Stimulated activated CD4-positive, alpha-beta T cell treated with anti-CD3 and anti-CD28 coated beads, Interleukin-4, amount 100 ng/mL, for 1 hour (primary cell): ENCODE results near the gene WDR49.

ENCODE experiments used
- DNase-seq: peaks from one replicate; pipeline ENCODE4 v3.0.0-alpha.2; 2020

WDR49 gene

DNA sequence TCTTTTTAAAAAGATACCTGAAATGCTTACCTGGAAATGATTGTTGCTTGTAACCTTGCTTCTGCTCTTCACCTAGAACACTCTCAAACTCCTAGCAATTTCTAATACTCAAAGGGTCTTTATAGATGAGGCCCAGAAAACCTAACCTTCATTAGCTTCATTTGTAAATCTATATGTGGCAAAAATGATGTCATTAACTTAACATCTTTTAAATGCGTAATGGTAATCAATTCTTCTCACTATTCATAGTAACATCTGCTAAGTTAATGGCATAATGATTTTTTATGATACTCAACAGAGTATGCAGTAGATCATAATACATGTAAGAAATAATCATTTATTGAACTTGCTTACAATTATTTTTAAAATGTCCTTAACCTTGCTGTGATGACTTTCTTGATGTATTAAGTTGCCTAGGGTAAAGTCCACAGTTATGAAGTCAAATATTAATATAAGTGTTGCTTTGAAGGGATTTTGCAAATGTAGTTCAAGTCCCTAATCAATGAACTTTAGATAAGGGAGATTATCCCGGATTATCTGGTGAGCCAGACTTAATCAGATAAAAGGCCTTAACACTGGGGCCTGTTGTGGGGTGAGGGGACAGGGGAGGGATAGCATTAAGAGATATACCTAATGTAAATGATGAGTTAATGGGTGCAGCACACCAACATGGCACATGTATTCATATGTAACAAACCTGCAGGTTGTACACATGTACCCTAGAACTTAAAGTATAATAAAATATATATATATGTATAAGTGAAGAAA lies 169.8 kb downstream of the WDR49 start:
- no peak for DNase-seq

DNA sequence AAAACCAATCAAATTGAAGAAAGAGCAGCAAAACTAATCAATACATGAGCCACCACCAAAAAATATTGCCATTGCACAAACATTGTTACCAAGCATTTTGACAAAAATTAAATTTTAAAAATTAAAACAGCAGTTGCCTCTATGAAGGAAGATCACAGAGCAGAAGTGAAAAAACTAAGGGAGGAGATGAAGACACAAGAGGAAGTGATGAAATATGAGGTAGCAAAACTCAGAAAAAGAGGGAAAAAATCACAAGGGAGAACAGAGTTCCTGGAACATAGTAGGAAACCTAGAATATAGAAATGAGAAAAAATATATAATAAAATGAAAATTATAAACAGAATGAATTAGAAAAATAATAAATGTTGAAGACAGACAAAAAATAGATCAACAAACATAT lies 172.6 kb downstream of the WDR49 start:
- no peak for DNase-seq

DNA sequence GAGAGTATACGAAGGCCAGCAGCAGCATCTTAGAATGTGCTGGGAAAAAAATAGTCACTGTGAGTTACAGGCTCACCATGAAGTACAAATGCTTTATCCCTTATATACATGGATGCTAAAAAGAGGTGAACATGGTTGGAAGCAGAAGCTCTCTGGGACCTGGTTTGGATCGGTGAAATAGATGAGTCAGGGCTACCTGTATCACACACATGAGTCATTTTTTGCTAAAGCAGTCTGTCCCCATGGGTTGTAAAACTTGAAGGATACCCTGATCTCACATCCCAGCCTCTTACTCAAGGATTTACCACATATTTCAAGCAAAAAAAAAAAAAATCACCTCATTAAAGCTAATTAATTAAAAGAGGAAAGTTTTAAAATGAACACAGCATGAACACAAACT lies 173.0 kb downstream of the WDR49 start:
- no peak for DNase-seq

DNA sequence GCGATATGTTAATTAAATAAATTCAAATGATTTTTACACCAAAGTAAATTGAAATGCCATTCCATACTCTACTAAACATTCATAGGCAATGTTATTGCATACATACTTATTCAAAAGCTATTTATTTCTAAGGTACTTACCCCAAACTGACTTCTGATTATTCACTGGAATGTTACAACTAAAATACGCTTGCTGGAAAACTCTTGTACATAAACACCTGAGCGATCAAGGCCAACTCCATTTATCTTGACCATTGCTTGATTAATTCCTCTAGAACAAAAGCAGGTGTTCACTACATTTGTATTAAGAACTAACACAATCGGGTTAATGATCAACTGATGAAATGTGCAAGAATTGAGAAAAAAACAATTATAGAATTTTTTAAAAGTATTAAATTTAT lies 179.9 kb downstream of the WDR49 start, which contains the start of gene SERPINI2:
Gene SERPINI2 (minus strand): TSS at position 180 of the 400 bp plus-strand sequence. CDS start 2,208 bp downstream, outside the sequence.
- no peak for DNase-seq

DNA sequence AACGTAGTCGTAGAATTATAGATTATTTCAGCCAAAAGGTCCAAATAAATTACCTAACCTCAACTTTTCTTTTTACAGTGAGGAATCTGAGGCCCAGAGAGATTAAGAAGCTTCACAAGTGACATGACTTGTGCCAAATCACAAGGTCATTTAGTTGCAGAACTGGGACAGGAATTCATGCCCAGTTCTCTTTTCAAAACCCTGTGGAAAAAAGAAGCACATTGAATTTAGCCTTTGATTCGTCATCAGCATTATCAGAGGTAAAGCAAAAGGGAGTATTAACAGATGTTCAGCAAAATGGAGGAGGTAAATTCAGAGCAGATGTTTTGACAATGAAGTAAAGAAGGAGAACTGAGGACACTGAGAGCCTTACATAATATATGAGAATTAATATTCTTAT lies 184.4 kb downstream of the WDR49 start:
- no peak for DNase-seq

DNA sequence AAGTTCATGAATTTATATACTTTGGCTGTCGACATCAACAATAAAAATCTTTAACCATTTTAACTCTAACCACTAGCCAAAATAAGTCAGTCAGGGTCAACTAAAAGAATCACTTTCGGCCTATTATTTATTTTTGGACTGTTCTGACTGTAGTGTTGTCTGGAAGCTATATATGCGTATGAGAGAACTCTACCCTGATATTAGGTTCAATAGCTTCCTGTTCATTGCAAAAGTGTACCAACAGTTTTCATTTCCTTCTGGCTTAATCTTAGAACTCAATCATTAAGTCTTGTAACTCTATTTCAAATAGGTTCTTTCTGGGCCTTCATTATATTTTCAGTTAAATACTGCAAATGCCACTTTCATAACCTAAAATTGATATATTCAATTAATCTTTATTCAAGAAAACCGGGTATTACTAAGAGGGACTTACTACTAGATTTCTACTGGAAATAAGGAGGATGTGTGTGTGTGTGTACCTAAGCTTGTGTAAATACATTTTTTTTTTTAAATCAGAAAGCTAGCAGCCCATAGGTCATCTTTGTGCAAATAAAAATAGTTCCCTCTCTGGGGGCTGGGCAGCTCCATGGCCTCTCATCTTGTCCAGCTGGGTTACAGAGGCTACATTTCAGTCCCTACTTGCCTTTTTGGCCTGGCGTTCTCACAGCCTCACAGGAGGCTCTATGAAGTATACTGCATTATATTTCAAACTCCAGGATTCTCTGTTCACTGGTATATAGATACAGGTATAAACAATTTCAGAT lies 185.7 kb downstream of the WDR49 start:
- no peak for DNase-seq

DNA sequence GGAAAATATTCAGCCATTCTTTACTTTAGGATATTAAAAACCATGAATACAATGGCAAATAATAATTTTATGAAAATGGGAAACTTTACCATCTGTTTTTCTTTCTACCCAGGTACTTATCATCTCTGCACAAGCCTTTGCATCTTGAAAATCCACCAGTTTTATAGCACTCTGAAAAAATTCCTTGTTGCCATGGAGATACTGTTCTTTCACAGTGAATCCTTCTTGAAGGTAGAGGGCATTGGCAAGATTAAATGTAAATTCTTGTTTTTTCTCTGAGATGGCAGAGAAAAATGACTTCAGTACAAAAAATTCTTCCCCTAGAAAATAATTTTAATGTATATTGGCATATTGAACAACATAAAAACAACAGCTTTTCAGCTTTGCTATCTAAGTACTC lies 186.8 kb downstream of the WDR49 start:
- DNase-seq: no peak

DNA sequence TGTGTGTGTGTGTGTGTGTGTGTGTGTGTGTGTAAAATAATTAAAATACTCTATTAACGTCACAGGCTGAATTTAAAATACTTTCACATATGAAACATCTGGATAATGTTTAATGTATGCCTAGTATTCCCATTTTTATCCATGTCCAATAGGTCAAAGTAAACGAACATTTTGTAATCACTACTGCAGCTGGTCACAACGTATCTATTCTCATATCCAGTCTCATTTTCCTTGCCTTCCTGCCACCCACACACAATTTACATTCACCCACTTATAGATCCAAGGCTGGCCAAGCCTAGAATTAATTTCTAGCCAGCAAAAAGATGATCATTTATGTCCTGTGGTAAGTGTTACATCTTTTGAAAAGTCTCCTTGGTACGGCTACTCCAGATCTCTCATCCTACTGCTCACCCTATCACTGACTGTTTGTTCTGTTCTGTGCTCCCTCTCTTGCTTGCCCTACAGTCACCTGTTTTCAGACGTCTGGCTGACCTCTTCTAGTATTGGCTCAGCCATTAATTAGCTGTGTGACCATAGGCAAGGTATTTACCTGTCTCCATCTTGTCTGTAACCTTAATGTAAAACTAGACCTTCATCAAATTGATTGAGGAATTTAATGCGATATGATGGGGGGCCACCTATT lies 197.5 kb downstream of the WDR49 start:
- no peak for DNase-seq

DNA sequence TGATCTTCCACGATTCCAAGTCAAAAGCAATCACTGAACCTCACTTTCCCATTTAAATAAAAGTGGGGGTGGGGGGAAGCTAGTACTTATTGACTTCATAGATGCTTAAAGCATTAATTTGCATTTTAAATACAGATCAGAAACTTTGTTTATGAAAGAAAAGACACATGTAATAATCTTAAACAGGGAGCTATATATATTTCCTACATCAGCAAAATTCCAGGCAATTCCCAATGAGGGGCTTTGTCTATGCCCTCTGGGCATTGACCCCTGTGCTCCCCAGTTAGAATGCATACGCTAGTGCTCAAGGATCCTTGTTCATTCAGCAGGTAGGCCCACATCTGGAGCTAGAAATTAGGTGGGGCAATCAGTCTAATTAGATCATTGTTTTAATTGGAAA lies 199.9 kb downstream of the WDR49 start:
- no peak for DNase-seq

DNA sequence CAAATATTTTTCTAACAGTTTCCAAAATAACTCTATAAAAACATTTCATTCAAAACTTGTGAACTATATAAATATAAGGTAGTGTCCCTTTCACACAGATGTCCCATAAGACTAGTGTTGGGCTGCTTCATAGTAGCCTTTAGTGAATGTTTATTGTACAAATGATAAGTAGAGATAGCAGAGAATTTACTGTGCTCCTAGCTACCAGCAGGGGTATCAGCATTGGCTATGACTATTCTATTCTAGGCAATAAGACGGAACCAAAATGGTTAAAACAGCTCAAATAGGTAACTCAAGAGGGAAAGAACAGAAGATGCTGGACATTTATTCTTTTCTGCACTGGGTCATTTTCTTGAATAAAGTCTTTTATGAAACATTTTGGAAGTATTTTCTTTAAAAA lies 202.5 kb downstream of the WDR49 start:
- DNase-seq: no peak

DNA sequence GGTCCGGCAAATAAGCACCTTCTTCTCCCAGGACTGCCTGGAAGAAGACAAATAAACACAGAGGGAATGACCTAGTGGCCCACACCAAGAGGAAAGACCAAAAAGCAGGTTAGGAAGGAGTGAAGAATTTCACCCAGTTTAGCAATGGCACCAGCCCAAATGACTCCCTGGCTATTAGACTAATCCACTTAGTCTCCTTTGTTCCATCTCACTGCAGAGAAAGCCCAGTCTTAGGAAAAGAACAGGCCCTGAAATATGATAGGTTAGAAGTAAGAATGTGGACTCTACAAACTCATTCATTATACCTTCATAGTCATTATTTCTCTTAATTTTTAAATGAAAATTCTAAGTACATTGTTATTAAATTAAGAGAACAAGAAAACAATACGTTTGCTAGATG lies 203.1 kb downstream of the WDR49 start:
- no peak for DNase-seq

DNA sequence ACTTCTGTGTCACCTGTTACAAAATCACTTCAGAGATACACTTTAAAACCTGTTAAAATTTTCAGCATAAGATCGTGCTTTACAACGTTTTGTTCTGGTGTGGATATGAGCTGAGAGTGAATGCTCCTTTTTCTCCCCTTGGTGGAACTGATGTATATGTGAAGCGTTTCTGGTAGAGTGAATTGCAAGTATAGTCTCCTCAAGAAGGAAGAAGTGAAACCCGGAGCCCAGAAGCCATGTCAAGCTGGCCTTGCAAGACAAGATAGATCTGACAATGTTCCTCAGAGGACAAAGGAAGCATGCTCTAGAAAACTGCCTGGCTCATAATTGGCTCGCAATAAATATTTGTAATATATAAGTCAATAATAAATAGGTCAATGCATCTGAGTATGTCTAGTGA lies 203.5 kb downstream of the WDR49 start:
- no peak for DNase-seq

DNA sequence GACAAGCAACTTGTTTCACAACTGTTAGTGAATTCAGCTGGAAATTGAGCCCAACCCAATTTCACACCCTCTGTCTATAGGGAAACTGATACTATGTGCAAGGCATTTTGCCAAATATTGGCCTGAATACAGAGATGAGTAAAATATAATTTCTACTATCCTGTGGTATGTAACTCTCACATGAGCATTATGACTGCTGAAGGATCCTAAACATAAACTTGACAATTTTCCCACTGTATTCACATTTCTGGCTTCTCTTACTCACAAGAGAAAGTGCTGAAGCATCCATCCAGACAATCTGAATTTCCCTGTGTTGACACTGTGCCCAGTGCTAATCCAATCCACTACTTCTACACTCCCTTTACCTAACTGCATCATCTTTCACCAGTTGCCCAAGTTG lies 208.3 kb downstream of the WDR49 start:
- DNase-seq: no peak

DNA sequence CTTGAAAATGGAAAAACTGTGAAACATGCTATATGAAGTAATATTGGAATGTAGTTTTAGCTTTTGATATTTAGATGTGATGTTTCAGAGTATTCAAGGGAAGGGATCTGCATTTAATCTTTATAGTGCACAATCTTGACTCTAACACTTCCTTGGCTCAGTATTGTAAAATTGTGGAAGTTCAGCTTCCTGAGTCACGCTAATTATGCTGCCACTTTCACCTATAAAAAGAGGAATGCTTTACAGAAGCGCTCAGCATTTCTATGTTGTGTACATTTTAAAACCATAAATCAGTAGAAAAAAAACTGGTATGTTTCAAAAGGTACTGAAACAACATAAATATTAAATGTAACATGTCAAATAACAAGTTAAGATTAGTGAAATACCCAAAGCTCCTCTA lies 212.5 kb downstream of the WDR49 start:
- no peak for DNase-seq

DNA sequence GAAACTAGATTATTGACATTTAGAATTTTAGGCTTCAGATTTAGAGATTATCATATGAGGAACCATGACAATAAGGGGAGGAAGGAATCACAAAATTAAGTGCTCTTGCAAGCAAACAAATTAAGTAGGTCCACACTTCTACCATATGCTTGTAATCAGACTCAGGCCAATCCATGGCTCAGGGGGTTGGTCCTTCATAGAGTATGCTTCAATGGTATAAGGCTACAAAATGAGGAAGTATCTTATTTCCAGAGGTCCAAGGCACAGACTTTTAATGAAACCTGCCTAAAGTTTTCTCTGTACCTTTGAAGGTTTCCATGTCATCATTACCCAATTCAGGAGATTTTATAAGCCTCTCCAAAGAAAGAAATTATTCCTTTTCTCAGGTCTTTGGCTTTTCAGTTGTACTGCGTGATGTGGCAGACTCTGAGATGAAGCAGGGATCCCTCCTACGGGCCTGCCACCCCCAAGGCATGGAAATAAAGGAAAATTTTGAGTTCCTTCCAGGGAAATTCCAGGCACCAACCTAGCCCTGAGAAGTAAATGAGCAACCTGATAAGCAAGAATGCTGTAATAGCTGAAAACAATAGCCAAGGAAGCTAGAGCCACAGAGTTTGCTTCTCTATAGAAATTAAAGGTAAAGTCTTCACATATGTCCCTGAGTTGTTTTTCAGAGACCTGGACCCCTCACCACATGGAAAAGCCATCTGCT lies 216.2 kb downstream of the WDR49 start:
- no peak for DNase-seq
